PFSK-1 (cell line): ENCODE measurements around the gene KLHL40.

Experiments used
- FOXP2 ChIP-seq: optimal IDR thresholded peaks from 2 replicates; pipeline ENCODE3; 2011; ENCODE audit warnings: borderline replicate concordance, control low read depth, inconsistent platforms; ENCODE audit not compliant: insufficient read depth; ENCODE audit errors: extremely low read length, extremely low read depth
- POLR2AphosphoS5 ChIP-seq: IDR thresholded peaks from 2 replicates; pipeline ENCODE4 v1.6.1; 2012; ENCODE audit warnings: low read depth, mild to moderate bottlenecking, control low read depth, low read length, moderate library complexity
- REST ChIP-seq, 2 experiments: IDR thresholded peaks; 2 replicates each; pipeline versions ENCODE4 v1.6.1 to v1.8.0; 2011 to 2012; ENCODE audit warnings: low read depth in 2 of 2, low read length in 2 of 2, control low read depth in 1 of 2, inconsistent platforms in 1 of 2, mild to moderate bottlenecking in 1 of 2, moderate library complexity in 1 of 2; ENCODE audit not compliant: insufficient read depth in 1 of 2
- SIN3A ChIP-seq: IDR thresholded peaks from 2 replicates; pipeline ENCODE4 v1.6.1; 2012; ENCODE audit warnings: mild to moderate bottlenecking, low read length, moderate library complexity, borderline replicate concordance; ENCODE audit not compliant: insufficient read depth
- TAF1 ChIP-seq: IDR thresholded peaks from 2 replicates; pipeline ENCODE4 v1.6.1; 2012; ENCODE audit warnings: low read length, control low read depth, borderline replicate concordance; ENCODE audit not compliant: insufficient read depth

KLHL40 gene

GRCh38 chr3:42718338-42718737 lies 33.0 kb downstream of the KLHL40 start:
- TF ChIP-seq TAF1 (no peak), REST (IDR thresholded peaks at IDR 0.05; ENCODE audit: insufficient read depth in 1 of 2, low read depth in 2 of 2, low read length in 2 of 2) (no peak), POLR2AphosphoS5 (no peak), FOXP2 (no peak), SIN3A (no peak)

GRCh38 chr3:42719002-42719401 lies 33.7 kb downstream of the KLHL40 start:
- no peak for TF ChIP-seq FOXP2
- TF ChIP-seq TAF1, result no peak
- TF ChIP-seq POLR2AphosphoS5, result no peak
- no peak for TF ChIP-seq REST (IDR thresholded peaks at IDR 0.05; ENCODE audit: insufficient read depth in 1 of 2, low read depth in 2 of 2, low read length in 2 of 2)
- no peak for TF ChIP-seq SIN3A

- no peak for TF ChIP-seq TAF1
Observed at GRCh38 chr3:42720126-42720525, 34.8 kb downstream of the KLHL40 start.

GRCh38 chr3:42721690-42722089 lies 36.4 kb downstream of the KLHL40 start:
- TF ChIP-seq TAF1 (no peak), SIN3A (no peak), POLR2AphosphoS5 (no peak), FOXP2 (no peak), REST (IDR thresholded peaks at IDR 0.05; ENCODE audit: insufficient read depth in 1 of 2, low read depth in 2 of 2, low read length in 2 of 2) (no peak)

- TF ChIP-seq SIN3A (no peak), TAF1 (no peak), REST (IDR thresholded peaks at IDR 0.05; ENCODE audit: insufficient read depth in 1 of 2, low read depth in 2 of 2, low read length in 2 of 2) (no peak), FOXP2 (no peak), POLR2AphosphoS5 (no peak)
Observed at GRCh38 chr3:42723219-42723618, 37.9 kb downstream of the KLHL40 start.
